AML-193 (cell line): ENCODE results near the gene DBH.

Source experiments
- DNase-seq, 2 experiments: peaks; one replicate each; lab custom pipeline; 2025; lab: John Stamatoyannopoulos, UW

The DBH gene

GRCh38 chr9:133635533-133636531, at the start of gene DBH:
TSS of gene DBH (plus strand) at chr9:133636363. CDS start at chr9:133636372, 9 bp downstream.
- no peak for DNase-seq

GRCh38 chr9:133587051-133587450, 49.1 kb upstream of the DBH start:
- no peak for DNase-seq

GRCh38 chr9:133587466-133587865, 48.7 kb upstream of the DBH start:
- no peak for DNase-seq

DNA sequence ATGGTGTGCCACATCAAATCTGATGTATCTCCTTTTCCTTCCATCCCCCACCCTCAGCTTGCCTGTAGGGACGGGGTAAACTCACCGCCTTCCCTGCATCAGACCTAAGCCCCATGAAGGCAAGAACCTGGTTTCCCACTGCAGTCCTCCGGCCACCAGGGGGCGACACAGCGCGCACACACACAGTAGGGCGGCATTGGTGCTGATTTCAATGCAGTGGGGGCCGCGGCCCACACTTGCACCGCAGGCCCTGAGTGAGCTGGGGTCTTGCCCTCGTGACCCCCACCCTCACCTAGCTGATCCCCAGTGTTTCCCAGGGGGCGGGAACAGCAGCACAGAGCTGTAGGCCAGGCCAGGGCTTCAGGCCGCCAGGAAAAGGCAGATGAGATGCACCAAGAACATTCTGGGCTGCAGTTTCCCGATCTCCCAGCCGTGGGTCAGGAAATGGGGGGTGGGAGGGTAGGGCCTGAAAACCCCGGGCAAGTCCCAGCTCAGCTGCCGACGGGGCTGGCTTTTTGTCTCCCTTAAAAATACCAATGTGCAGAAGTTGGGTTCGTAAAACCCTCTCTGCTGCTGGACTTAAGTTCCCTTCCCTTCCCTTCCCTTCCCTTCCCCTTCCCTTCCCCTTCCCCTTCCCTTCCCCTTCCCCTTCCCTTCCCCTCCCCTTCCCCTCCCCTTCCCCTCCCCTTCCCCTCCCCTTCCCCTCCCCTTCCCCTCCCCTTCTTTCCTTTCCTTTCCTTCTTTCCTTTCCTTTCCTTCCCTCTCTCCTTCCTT, 46.5 kb upstream of the DBH start:
- DNase-seq: no peak

- no peak for DNase-seq
Observed at GRCh38 chr9:133590231-133590855, 45.8 kb upstream of the DBH start.

DNA sequence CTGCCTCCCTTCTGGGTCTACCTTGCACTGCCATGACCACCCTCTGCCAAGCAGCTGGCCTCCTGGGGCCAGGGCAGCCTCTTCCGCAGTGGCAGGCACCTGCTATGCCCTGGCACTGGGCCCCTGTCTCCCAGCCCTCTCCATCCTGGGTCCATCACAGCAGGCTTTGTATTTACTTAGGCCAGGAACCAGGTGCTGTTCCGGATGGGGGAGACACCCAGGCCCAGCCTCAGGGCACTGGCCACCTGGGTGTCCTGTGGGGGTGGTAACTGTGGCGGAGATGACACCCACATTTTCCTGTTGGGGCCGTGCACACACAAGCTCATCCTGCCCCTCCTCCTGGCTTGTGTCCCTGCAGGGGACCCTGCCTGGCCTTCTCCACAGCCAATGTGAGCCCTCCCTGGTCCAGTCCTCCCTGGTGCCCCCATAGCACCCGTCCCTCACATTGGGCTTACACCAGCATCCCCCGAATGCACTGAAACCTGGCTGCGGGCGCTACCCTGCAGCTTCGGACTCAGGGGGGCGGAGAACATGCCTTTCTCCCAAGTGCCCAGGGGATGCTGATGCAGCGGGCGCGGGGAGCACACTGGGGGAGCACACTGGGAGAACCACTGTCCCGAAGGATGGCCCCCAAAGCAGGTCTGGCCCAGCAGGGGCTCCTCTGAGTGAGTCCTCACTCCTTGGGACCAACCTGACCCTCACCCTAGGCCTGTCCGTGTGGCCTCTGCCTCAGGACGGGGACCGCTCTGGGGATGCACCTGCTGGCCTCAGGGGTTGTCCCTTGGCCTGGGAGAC, 44.9 kb upstream of the DBH start:
- DNase-seq: no peak

GRCh38 chr9:133591985-133592384, 44.2 kb upstream of the DBH start:
- no peak for DNase-seq

- DNase-seq: no peak
Observed at GRCh38 chr9:133592731-133593409, 43.3 kb upstream of the DBH start.

DNA sequence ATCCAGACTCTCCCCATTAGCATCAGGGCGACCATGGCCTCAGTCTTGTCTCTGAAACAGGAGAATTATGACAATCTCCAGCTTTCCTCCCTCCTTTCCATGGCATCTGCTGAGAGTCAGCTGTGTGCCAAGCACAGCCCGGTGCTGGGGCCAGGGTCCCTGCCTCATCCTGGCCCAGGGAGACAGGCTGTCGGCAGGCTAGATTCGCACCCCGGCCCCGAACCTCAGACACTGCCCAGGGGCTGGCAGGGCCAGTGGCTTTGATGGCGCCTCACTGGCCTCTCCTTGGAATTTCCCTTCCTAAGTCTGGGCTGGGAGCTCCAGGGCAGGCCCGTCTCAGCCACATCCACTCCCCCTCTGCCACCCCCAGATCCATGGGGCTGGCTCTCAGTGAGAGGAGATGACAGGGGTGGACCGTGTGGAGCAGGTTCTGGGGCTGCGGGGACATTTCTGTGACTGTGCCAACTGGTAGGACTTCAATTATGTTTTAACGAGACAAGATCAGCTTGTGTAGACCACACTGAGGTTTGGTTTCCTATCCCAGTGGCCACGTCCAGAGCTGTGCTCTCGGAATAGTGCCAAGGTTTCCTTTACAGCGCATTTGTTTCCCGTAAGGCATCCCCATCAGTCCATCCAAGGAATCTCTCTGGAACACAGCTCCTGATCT, 42.4 kb upstream of the DBH start:
- no peak for DNase-seq

DNA sequence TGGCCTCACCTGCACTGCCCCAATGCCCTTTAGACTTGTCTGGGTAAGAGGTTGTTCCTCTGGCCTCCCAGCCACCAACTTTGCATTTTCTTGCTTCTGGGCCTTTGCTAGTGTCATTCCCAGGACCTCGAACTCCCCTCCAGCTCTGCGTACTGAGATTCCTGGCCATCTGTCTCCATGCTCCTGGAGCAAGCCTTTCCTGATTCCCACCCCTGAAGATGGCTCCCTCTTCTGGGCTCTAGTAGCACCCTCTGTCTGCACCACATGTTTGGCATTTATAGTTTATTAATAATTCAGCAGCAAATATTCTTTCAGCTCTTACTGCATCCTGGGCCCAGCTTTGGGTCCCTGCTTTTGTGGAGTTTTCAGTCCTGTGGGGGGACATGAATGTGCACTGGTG, 41.9 kb upstream of the DBH start:
- no peak for DNase-seq

GRCh38 chr9:133595910-133596309, 40.3 kb upstream of the DBH start:
- DNase-seq: no peak

DNA sequence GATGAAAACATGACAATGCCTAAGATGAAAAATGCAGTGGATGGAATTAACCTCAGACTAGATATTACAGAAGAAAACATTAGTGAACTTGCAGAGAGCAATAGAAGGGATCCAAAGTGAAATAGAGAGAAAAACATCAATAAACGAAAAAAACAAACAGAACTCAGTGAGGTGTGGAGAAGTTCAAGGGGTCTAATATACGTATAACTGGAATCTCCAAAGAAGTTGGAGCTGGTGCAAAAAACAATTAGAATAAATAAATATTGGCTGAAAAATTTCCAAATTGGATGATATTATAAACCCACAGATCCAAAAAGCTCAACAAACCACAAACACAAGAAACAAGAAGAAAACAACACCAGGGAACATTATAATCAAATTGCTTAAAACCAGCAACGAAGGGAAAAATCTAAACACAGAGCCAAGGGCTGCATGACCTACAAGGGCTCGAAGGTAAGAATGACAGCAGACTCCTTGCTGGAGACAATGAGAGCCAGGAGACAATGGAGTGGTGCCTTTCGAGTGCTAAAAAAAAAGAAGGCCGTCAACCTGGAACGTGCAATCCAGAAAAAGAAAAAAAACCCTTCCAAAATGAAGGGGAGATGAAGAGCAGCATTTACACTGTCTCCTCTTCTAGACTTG, 38.7 kb upstream of the DBH start:
- DNase-seq: no peak

DNA sequence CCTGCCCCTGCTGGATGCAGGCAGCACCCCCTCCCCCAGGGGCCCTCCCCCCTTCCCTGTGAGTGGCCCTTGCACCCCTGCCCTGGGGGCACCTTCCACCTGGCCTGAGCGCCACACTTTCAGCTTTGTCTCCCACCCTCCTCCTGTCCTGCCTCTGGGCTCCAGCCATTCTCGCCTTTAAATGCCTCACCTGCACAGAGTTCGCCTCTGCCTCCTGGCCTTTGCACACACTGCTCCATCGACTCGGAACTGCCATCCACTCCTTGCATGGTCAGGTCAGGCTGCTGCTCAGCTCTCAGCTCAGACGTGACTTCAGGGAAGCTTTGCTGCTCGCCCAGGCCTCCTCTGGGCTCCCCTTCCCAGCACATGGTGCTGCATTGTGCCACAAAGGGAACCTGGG, 37.2 kb upstream of the DBH start:
- no peak for DNase-seq

GRCh38 chr9:133599470-133600173, 36.5 kb upstream of the DBH start:
- no peak for DNase-seq

DNA sequence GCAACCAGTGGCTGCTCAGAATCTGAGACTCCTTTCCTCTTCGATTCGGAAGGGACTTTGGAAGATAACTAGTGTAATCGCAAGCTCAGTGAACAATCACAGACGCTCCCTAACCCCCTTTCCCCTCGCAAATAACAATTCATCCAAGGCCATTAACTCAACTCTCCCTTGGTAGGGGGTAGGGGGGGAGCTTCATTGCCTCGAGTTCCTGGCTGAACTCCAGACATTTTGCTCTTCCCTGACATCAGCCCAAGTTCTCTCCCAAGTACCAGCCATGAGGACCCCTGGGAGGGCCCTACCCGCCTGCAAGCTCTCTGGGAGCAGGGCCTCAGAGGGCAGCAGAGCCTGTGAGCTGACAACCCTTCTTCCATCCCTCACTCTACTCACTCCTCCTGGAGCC, 35.4 kb upstream of the DBH start:
- DNase-seq: no peak

DNA sequence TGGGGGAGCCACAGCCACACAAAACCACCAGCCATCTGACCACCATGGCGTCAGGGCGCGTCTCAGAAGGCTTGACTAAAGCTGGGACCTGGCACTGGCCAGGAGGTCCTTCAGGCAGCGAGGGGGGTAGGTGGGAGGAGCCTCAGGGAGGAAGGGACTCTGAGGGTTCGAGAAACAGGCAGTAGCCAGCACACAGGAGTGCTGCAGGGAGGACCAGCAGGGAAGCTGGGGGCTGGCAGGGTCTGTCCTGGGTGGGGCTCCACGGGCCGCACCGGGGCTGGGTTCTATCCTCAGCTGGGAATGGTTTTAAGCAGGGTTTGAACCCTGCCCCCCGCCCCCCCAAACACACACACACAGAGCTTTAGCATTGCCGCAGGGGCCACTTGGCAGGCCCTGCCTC, 34.4 kb upstream of the DBH start:
- no peak for DNase-seq

GRCh38 chr9:133602277-133602676, 33.9 kb upstream of the DBH start:
- DNase-seq: no peak

DNA sequence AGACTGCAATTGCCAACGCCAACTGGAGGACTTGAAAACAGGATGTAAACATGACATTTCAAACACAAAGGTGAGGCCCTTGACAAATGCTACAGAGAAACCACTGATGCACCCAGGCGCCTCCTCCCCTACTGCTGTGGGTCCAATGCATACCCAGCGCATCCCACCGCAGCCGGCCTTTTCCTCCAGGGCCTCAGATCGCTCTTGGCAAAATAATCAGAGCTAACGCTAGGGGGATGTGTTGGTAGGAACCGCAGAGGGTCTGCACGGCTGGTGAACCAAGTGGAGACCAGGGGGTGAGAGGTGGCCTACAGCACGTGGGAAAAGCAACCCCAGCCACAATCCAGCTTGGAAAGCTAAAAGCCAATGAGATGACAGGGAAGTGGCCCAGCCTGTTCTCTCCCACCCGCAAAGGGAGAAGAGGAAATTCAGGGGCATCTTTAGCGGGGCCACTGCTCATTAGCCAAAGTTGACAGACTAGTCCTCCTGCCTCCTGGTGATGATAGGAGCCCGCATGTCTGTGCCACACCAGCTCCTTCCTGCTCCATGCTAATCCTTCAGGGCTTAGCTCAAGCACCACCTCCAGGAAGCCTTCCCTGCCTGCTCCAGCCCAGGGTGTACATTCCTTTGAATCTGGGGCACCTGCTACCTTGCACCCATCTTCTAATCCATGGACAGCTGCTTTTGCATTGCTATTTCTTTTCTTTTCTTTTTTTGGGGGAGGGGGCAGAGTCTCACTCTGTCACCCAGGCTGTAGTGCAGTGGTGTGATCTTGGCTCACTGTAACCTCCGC, 32.8 kb upstream of the DBH start:
- DNase-seq: no peak

DNA sequence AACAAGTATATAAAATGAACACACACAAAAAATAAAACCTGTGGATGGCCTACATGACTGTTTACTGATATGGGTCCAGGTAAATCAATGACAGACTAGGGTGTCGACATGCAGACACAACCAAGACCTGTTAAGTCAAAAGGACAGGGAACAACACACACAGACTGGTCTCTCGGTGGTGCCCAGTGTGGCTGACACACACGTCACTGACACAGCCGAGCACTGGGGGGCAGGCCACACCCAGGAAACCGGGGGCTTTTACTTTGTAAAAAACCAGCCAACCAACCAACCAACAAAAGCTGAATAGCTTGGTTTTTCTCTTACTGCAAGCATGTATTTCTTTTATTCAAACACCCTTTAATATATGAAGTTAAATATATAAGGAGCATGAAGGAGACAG, 31.9 kb upstream of the DBH start:
- no peak for DNase-seq
